GM12878 (cell line): ENCODE data around the gene TMED1. TPM values are rescaled to one million over a fixed set of nuclear protein-coding genes. Genes with fewer than 3 reads are reported as not detected.

ENCODE experiments used
- ATAC-seq: fragments of 200-7000 bp; cut with Tn5 transposase; 3 replicates; pipeline ENCODE4 v1.9.1; 2020; ENCODE audit warnings: mild to moderate bottlenecking, moderate library complexity
- BruUV-seq: library from RNA; stranded (reverse); fragments of 400-500 nt; replicated peaks from 2 replicates; lab custom pipeline; 2021; lab: Mats Ljungman, UMichigan
- CTCF ChIA-PET: fragments of 300-600 bp; sonication (Branson Sonifier 250); formaldehyde crosslinking; extraction: SDS; loops from one replicate; lab custom pipeline; 2021; ENCODE audit warnings: inconsistent platforms; lab: Yijun Ruan, JAX
- POLR2A ChIA-PET: fragments of 350-600 bp; formaldehyde crosslinking; extraction: SDS; loops from one replicate; lab custom pipeline; 2021; ENCODE audit warnings: inconsistent platforms; lab: Charles Lee
- RAD21 ChIA-PET: fragments of 300-600 bp; sonication (Branson Sonifier 250); formaldehyde crosslinking; loops from one replicate; lab custom pipeline; 2023; ENCODE audit warnings: antibody characterized with exemption; ENCODE audit not compliant: unreplicated experiment; lab: Charles Lee
- SMC1A ChIA-PET: fragments of 300-600 bp; sonication (Branson Sonifier 250); formaldehyde crosslinking; loops from one replicate; lab custom pipeline; 2023; ENCODE audit not compliant: unreplicated experiment, uncharacterized antibody; lab: Charles Lee
- DNase-seq: peaks from one replicate; pipeline ENCODE4 v3.0.0-alpha.2; 2011; ENCODE audit warnings: low read depth, low spot score
- FAIRE-seq: peaks from 3 replicates; lab custom pipeline; 2011; peaks lifted over from hg19 to GRCh38; lab: Jason Lieb, UNC
- H2AFZ ChIP-seq: 2 replicates; pipeline ENCODE4 v1.6.0; 2011; ENCODE audit warnings: low read depth, low read length, control low read depth; ENCODE audit not compliant: control insufficient read depth
- H3K27ac ChIP-seq: 2 replicates; pipeline ENCODE4 v1.5.1; 2011; ENCODE audit warnings: control low read depth; ENCODE audit not compliant: control insufficient read depth, insufficient read depth
- H3K27me3 ChIP-seq, 2 experiments: replicated peaks in 1 of 2; 2 replicates each; pipeline versions ENCODE4 v1.6.0 to v1.6.1; 2011; ENCODE audit warnings: low read length in 1 of 2; ENCODE audit not compliant: control insufficient read depth in 2 of 2, insufficient read depth in 2 of 2
- H3K36me3 ChIP-seq, 2 experiments: 2 replicates each; pipeline ENCODE4 v1.5.1; 2011; ENCODE audit warnings: low read length in 1 of 2; ENCODE audit not compliant: control insufficient read depth in 2 of 2, insufficient read depth in 2 of 2
- H3K4me1 ChIP-seq: 2 replicates; pipeline ENCODE4 v1.6.1; 2011; ENCODE audit warnings: mild to moderate bottlenecking, low read length, moderate library complexity, mixed read lengths; ENCODE audit not compliant: control insufficient read depth, insufficient read depth
- H3K4me2 ChIP-seq: 2 replicates; pipeline ENCODE4 v1.6.0; 2011; ENCODE audit warnings: control low read depth; ENCODE audit not compliant: control insufficient read depth, insufficient read depth
- H3K4me3 ChIP-seq: fragments of 200-600 bp; sonication (generic); 2 replicates; pipeline ENCODE4 v1.5.1; 2016
- H3K79me2 ChIP-seq: 2 replicates; pipeline ENCODE4 v1.6.0; 2011; ENCODE audit warnings: low read length; ENCODE audit not compliant: control insufficient read depth, insufficient read depth
- H3K9ac ChIP-seq: 2 replicates; pipeline ENCODE4 v1.8.0; 2011; ENCODE audit warnings: low read length, control low read depth, mixed read lengths; ENCODE audit not compliant: control insufficient read depth, insufficient read depth
- H3K9me3 ChIP-seq: replicated peaks from 3 replicates; pipeline ENCODE4 v1.5.1; 2011; ENCODE audit warnings: mild to moderate bottlenecking, low read length; ENCODE audit not compliant: control insufficient read depth, insufficient read depth
- H4K20me1 ChIP-seq: 2 replicates; pipeline ENCODE4 v1.6.0; 2011; ENCODE audit not compliant: control insufficient read depth, insufficient read depth
- BMI1 ChIP-seq: fragments of 450-650 bp; IDR thresholded peaks from 2 replicates; pipeline ENCODE4 v1.6.1; 2016; ENCODE audit warnings: mild to moderate bottlenecking, moderate library complexity, borderline replicate concordance
- CBX3 ChIP-seq: fragments of 200-600 bp; sonication (generic); IDR thresholded peaks from 2 replicates; pipeline ENCODE4 v1.6.1; 2016; ENCODE audit warnings: low read depth, borderline replicate concordance
- IRF4 ChIP-seq: IDR thresholded peaks from 2 replicates; pipeline ENCODE4 v1.6.1; 2011; ENCODE audit warnings: low read depth, low read length
- JUNB ChIP-seq: IDR thresholded peaks from 2 replicates; pipeline ENCODE4 v1.6.1; 2016; ENCODE audit warnings: antibody characterized with exemption, mild to moderate bottlenecking
- NR2F1 ChIP-seq: fragments of 450-650 bp; conservative IDR thresholded peaks from 2 replicates; pipeline ENCODE4 v1.6.1; 2017; ENCODE audit warnings: mild to moderate bottlenecking
- PBX3 ChIP-seq: IDR thresholded peaks from 2 replicates; pipeline ENCODE4 v1.6.1; 2011; ENCODE audit warnings: mild to moderate bottlenecking, low read depth, low read length, moderate library complexity; ENCODE audit not compliant: insufficient replicate concordance
- RAD51 ChIP-seq: fragments of 450-650 bp; IDR thresholded peaks from 2 replicates; pipeline ENCODE4 v1.6.1; 2016; ENCODE audit warnings: moderate library complexity, mild to moderate bottlenecking, inconsistent platforms
- RCOR1 ChIP-seq: conservative IDR thresholded peaks from 2 replicates; pipeline ENCODE4 v1.6.1; 2012; ENCODE audit warnings: low read depth, low read length, improper control_type of control experiment
- SMARCA5 ChIP-seq: fragments of 450-650 bp; IDR thresholded peaks from 2 replicates; pipeline ENCODE4 v1.6.1; 2017; ENCODE audit warnings: mild to moderate bottlenecking
- TBL1XR1 ChIP-seq: IDR thresholded peaks from 2 replicates; pipeline ENCODE4 v1.6.1; 2012; ENCODE audit warnings: low read depth, low read length, improper control_type of control experiment
- YY1 ChIP-seq: IDR thresholded peaks from 2 replicates; pipeline ENCODE4 v1.6.1; 2011; ENCODE audit warnings: low read depth, mild to moderate bottlenecking, low read length
- WGBS: methylation state at CpG from one replicate; pipeline ENCODE4 v1.1.6; 2016; ENCODE audit warnings: low lambda C conversion rate; ENCODE audit not compliant: insufficient replicate concordance, insufficient coverage; ENCODE audit errors: missing lambda C conversion rate; 5-methylcytosine and 5-hydroxymethylcytosine counted together
- in situ Hi-C: fragments of 300-500 bp; cut with MboI; formaldehyde crosslinking; loops from 9 replicates; pipeline ENCODE4 v1.14.3; 2018; ENCODE audit warnings: mixed read lengths
- intact Hi-C: fragments of 100-400 bp; cut with micrococcal nuclease; formaldehyde crosslinking; loops from one replicate; pipeline ENCODE4 v1.14.2; 2022; ENCODE audit not compliant: unreplicated experiment
- polyA plus RNA-seq, 11 experiments: library from polyadenylated mRNA; depleted of rRNA in 4 of 11; unstranded in 6 of 11; stranded (reverse) in 5 of 11; fragments of >200 nt; fragmentation: Nextera tagmentation in 4 of 11; fragmentation: Illumina TruSeq in 1 of 11; extraction: Ambion mirVana in 4 of 11; extraction: Trizol in 1 of 11; gene quantifications; 1 replicate in 1 of 11; 2 replicates in 10 of 11; pipeline versions ENCODE4 v1.2.1 to v1.2.3, GENCODE V29; 2011 to 2016; ENCODE audit warnings: inconsistent platforms in 2 of 11, missing spikeins in 2 of 11, low read depth in 1 of 11
- total RNA-seq, 4 experiments: library from RNA; depleted of rRNA in 3 of 4; stranded (reverse); fragments of >200 nt in 3 of 4; fragmentation: Illumina TruSeq in 1 of 4; extraction: Trizol in 1 of 4; gene quantifications; 2 replicates each; pipeline versions ENCODE4 v1.2.1 to v1.2.3, GENCODE V29; 2013 to 2021
- TF ChIP-seq, protein P1 (sequence below), 3 experiments: IDR thresholded peaks in 2 of 3; conservative IDR thresholded peaks in 1 of 3; 2 replicates each; pipeline ENCODE4 v1.5.1; 2011; ENCODE audit warnings: low read depth in 3 of 3, low read length in 3 of 3, mild to moderate bottlenecking in 3 of 3, control low read depth in 2 of 3, moderate library complexity in 2 of 3, inconsistent platforms in 1 of 3, mixed read lengths in 1 of 3; ENCODE audit not compliant: control insufficient read depth in 2 of 3, insufficient read depth in 1 of 3; ENCODE audit errors: extremely low read depth in 1 of 3

The TMED1 gene
- total and polyA plus RNA-seq, 10 of the 15 experiments (the other 5 are each of a cell fraction or from before 2014, with no cell fraction given): 0.60 to 23.1 (median 12.3) TPM

GRCh38 chr19:10819124-10820060, 16.6 kb downstream of the TMED1 start:
- SMC1A ChIA-PET: no interaction called here
- TF ChIP-seq RAD51: no peak
- no peak for TF ChIP-seq JUNB
- TF ChIP-seq SMARCA5: no peak
- TF ChIP-seq TBL1XR1: no peak
- TF ChIP-seq, protein P1, sequence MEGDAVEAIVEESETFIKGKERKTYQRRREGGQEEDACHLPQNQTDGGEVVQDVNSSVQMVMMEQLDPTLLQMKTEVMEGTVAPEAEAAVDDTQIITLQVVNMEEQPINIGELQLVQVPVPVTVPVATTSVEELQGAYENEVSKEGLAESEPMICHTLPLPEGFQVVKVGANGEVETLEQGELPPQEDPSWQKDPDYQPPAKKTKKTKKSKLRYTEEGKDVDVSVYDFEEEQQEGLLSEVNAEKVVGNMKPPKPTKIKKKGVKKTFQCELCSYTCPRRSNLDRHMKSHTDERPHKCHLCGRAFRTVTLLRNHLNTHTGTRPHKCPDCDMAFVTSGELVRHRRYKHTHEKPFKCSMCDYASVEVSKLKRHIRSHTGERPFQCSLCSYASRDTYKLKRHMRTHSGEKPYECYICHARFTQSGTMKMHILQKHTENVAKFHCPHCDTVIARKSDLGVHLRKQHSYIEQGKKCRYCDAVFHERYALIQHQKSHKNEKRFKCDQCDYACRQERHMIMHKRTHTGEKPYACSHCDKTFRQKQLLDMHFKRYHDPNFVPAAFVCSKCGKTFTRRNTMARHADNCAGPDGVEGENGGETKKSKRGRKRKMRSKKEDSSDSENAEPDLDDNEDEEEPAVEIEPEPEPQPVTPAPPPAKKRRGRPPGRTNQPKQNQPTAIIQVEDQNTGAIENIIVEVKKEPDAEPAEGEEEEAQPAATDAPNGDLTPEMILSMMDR (IDR thresholded peaks at IDR 0.05 in 2 of 3, conservative IDR thresholded peaks at IDR 0.05 in 1 of 3; ENCODE audit: control insufficient read depth in 2 of 3, extremely low read depth in 1 of 3, insufficient read depth in 1 of 3, low read depth in 3 of 3, low read length in 3 of 3): no peak
- no peak for TF ChIP-seq BMI1
- TF ChIP-seq YY1: no peak
- no peak for TF ChIP-seq IRF4
- no peak for TF ChIP-seq NR2F1
- TF ChIP-seq CBX3: no peak
- no peak for TF ChIP-seq PBX3
- no peak for TF ChIP-seq RCOR1
- WGBS: 97% methylated on average over 27 of the region's 27 CpGs
- POLR2A ChIA-PET: no interaction called here
- Histone ChIP-seq H3K79me2 (no peaks in the 10 kb centered on the region), H3K27ac (no peak overlapping the region), H3K4me3 (no peak overlapping the region), H3K27me3 (no peaks in the 10 kb centered on the region), H4K20me1 (no peaks in the 10 kb centered on the region; the same call in 1 of the 2 replicates), H3K9ac (no peak overlapping the region), H3K36me3 (peaks cover 11 to 22% of the 10 kb centered on the region in 2 experiments), H2AFZ (no peak overlapping the region), H3K4me2 (no peak overlapping the region), H3K9me3 (no peaks in the 10 kb centered on the region), H3K4me1 (no peaks in the 10 kb centered on the region)
- DNase-seq: no peak
- no TSS peak for BruUV-seq
- FAIRE-seq: no peak
- ATAC-seq: no peak
- intact Hi-C loops: loop anchor here (1.0 kb wide), 1 partner anchor 102 kb away; no protein-coding TSS in a partner anchor
- CTCF ChIA-PET: interaction anchor here (1.1 to 3.1 kb wide), 4 partner anchors 45 to 118 kb away, joined by 3 to 37 read pairs (median 10); partner anchors contain the start of genes DNM2 and QTRT1
- in situ Hi-C loops: no loop called here
- RAD21 ChIA-PET: no interaction called here
